A549 (cell line): ENCODE measurements around the gene TEKTIP1. TPM values are rescaled to one million over a fixed set of nuclear protein-coding genes. Genes with fewer than 3 reads are reported as not detected.

Source experiments
- ATAC-seq, 2 experiments: fragments of 200-7000 bp in 1 of 2; fragments of >200 bp in 1 of 2; cut with Nextera tagmentation in 1 of 2; cut with Tn5 transposase in 1 of 2; 3 replicates each; pipeline versions ENCODE4 v1.8.0 to v1.9.1; 2018 to 2020; ENCODE audit warnings: mild to moderate bottlenecking in 1 of 2, moderate library complexity in 1 of 2
- CTCF ChIA-PET: fragments of 300-600 bp; sonication (Branson Sonifier 250); formaldehyde crosslinking; extraction: SDS; loops from one replicate; lab custom pipeline; 2021; ENCODE audit warnings: antibody characterized with exemption, inconsistent platforms; lab: Yijun Ruan, JAX
- POLR2A ChIA-PET: fragments of 350-600 bp; formaldehyde crosslinking; extraction: SDS; loops from one replicate; lab custom pipeline; 2021; ENCODE audit warnings: antibody characterized with exemption, inconsistent platforms; lab: Yijun Ruan, JAX
- DNase-seq, 2 experiments: peaks; one replicate each; pipeline versions ENCODE4 v3.0.0 to v3.0.0-alpha.2; 2011 to 2016; ENCODE audit warnings: low read depth in 1 of 2, low spot score in 1 of 2
- FAIRE-seq: peaks from 2 replicates; lab custom pipeline; 2011; peaks lifted over from hg19 to GRCh38; lab: Jason Lieb, UNC
- H3K27ac ChIP-seq, 2 experiments: fragments of >200 bp; sonication (Bioruptor Twin); formaldehyde crosslinking; 3 replicates each; pipeline ENCODE4 v1.5.1; 2016 to 2017
- H3K4me1 ChIP-seq: fragments of >200 bp; sonication (Bioruptor Twin); formaldehyde crosslinking; 3 replicates; pipeline ENCODE4 v1.6.1; 2016
- H3K4me2 ChIP-seq: fragments of >200 bp; sonication (Bioruptor Twin); formaldehyde crosslinking; 3 replicates; pipeline ENCODE4 v1.6.1; 2016
- H3K4me3 ChIP-seq: fragments of >200 bp; sonication (Bioruptor Twin); formaldehyde crosslinking; 3 replicates; pipeline ENCODE4 v1.5.1; 2016
- H3K9me3 ChIP-seq: fragments of >200 bp; sonication (Bioruptor Twin); formaldehyde crosslinking; 3 replicates; pipeline ENCODE4 v1.6.1; 2016
- CEBPB ChIP-seq, 2 experiments: fragments of >200 bp in 1 of 2; sonication (Bioruptor Twin) in 1 of 2; formaldehyde crosslinking in 1 of 2; IDR thresholded peaks; 2 replicates each; pipeline ENCODE4 v1.6.1; 2012 to 2016
- ELK1 ChIP-seq: fragments of 150-350 bp; IDR thresholded peaks from 2 replicates; pipeline ENCODE4 v1.6.1; 2014; ENCODE audit warnings: low read depth, mild to moderate bottlenecking, low read length
- ESRRA ChIP-seq: fragments of 150-350 bp; IDR thresholded peaks from 2 replicates; pipeline ENCODE4 v1.6.1; 2014; ENCODE audit warnings: mild to moderate bottlenecking, low read length, borderline replicate concordance
- KDM5A ChIP-seq: fragments of 200-600 bp; sonication (generic); IDR thresholded peaks from 2 replicates; pipeline ENCODE4 v1.6.1; 2016; ENCODE audit warnings: antibody characterized with exemption, mild to moderate bottlenecking
- POLR2AphosphoS2 ChIP-seq: conservative IDR thresholded peaks from 2 replicates; pipeline ENCODE4 v1.6.1; 2012; ENCODE audit warnings: low read length, improper control_type of control experiment, inconsistent platforms
- SREBF2 ChIP-seq: fragments of 450-650 bp; IDR thresholded peaks from 2 replicates; pipeline ENCODE4 v1.6.1; 2014; ENCODE audit warnings: mild to moderate bottlenecking, moderate library complexity
- TP53 ChIP-seq: fragments of 250-450 bp; sonication (Bioruptor Pico); IDR thresholded peaks from 2 replicates; pipeline ENCODE4 v1.5.0; 2021; ENCODE audit warnings: mild to moderate bottlenecking, moderate library complexity
- ZFP36 ChIP-seq: fragments of 450-650 bp; IDR thresholded peaks from 2 replicates; pipeline ENCODE4 v1.6.1; 2014; ENCODE audit warnings: borderline replicate concordance; ENCODE audit not compliant: partially characterized antibody
- WGBS: methylation state at CpG from one replicate; pipeline ENCODE4 v1.1.6; 2017; ENCODE audit errors: missing lambda C conversion rate; 5-methylcytosine and 5-hydroxymethylcytosine counted together
- polyA plus RNA-seq, 4 experiments: library from polyadenylated mRNA; depleted of rRNA in 3 of 4; stranded (reverse); fragments of >200 nt; fragmentation: RNase III in 1 of 4; extraction: RNeasy Plus Mini Kit Qiagen cat#74134 plus additional on column Dnase treatment in 1 of 4; gene quantifications; 2 replicates in 3 of 4; 3 replicates in 1 of 4; pipeline ENCODE4 v1.2.3, GENCODE V29; 2011 to 2017
- small RNA-seq, 6 experiments: library from RNA; depleted of rRNA; stranded (forward); fragments of <200 nt; gene quantifications; one replicate each; pipeline ENCODE3, GENCODE V24; 2012
- TF ChIP-seq, protein P1 (sequence below): fragments of >200 bp; sonication (Bioruptor Twin); formaldehyde crosslinking; IDR thresholded peaks from 2 replicates; pipeline ENCODE4 v1.6.1; 2016
- TF ChIP-seq, protein P2 (sequence below): IDR thresholded peaks from 2 replicates; pipeline ENCODE4 v1.6.1; 2012

The TEKTIP1 gene
- polyA plus RNA-seq, 2 of the 4 experiments (the other 2 are of a cell fraction) = not detected

DNA sequence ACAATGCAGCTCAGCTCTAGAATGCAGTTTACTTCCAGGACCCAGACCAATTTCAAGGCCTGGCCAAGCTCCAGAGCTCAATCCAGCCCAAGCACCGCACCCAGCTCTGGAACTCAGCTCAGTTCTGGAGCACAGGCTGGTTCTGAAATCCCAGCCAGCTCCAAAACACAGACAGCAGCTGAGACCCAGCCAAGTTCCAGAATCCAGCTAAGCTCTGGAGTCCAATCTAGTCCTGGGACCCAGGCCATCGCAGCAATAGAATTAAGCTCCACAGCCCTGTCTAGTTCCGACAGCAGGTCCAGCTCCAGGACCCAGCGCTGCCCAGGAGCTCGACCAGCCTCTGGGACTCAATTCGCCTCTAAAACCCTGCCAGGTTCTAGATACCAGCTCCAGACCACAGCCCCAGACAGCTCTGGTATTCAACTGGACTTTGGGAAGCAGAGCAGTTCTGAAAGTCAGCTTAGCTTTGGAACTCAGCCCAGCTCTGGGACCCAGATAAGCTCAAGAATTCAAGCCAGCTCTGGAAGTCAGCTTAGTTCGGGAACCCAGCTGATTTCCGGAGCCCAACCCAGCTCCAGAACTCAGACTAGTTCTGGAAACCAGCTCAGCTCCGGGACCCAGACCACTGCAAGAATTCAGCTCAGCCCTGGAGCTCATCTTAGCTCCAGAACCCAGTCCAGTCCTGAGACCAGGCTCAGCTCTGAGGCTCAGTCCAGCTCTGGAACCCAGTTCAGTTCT lies 53.1 kb downstream of the TEKTIP1 start:
- H3K4me2 ChIP-seq = no peak overlapping the region
- CTCF ChIA-PET = interaction anchor here (0.5 to 1.6 kb wide), 5 partner anchors 8 to 381 kb away, joined by 3 to 6 read pairs (median 4); no protein-coding TSS in a partner anchor
- TF ChIP-seq, protein P1, sequence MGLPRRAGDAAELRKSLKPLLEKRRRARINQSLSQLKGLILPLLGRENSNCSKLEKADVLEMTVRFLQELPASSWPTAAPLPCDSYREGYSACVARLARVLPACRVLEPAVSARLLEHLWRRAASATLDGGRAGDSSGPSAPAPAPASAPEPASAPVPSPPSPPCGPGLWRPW = no peak
- TF ChIP-seq SREBF2 (no peak), ZFP36 (no peak), ELK1 (no peak)
- TF ChIP-seq, all 56 proteins: peak for 0
- DNase-seq (no peak), ATAC-seq (no peak), FAIRE-seq (no peak)
- Histone ChIP-seq H3K4me1 (no peaks in the 10 kb centered on the region), H3K27ac (no peak overlapping the region), H3K4me3 (no peak overlapping the region), H3K9me3 (peaks cover 8% of the 10 kb centered on the region; the same call in 2 of the 3 replicates)
- 0% methylated on average over 1 of the region's 9 CpGs for WGBS
- POLR2A ChIA-PET = no interaction called here

DNA sequence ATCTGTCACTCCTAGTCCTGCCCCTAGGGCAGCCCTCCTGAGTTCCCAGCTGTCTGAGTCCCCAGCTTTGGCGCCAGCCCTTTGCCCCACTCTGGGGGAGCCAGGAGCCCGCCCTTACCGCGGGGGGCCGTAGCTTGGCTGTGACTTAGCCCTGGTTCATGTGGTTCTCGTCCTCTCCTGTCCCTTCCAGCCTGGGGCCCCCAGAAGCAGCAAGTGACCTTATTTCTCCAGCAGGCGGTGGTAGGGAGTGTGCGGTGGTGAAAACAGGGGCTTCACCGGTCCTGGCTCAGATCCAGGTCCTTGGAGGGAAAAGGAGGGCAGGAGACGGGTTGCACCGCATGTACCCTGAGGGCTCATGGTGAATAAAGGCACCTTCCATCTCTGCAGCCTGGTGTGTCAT lies 54.2 kb downstream of the TEKTIP1 start:
- FAIRE-seq = no peak
- TF ChIP-seq, protein P2, sequence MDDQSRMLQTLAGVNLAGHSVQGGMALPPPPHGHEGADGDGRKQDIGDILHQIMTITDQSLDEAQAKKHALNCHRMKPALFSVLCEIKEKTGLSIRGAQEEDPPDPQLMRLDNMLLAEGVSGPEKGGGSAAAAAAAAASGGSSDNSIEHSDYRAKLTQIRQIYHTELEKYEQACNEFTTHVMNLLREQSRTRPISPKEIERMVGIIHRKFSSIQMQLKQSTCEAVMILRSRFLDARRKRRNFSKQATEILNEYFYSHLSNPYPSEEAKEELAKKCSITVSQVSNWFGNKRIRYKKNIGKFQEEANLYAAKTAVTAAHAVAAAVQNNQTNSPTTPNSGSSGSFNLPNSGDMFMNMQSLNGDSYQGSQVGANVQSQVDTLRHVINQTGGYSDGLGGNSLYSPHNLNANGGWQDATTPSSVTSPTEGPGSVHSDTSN = no peak
- TF ChIP-seq TP53 (CRISPR knock-in tag) (no peak), CEBPB (IDR thresholded peaks at IDR 0.05) (no peak), KDM5A (no peak), POLR2AphosphoS2 (no peak), ESRRA (no peak)
- no peak overlapping the region for H3K27ac ChIP-seq
- H3K4me2 ChIP-seq = no peak overlapping the region
- H3K9me3 ChIP-seq = peaks cover 8% of the 10 kb centered on the region; the same call in 2 of the 3 replicates
- no peaks in the 10 kb centered on the region for H3K4me1 ChIP-seq
- ATAC-seq = peak; percentile 32 to 34; a peak in 2 of 6 replicates
- 18% methylated on average over 2 of the region's 11 CpGs for WGBS
- ChIA-PET CTCF (interaction anchor here (1.3 to 1.8 kb wide), 3 partner anchors 9 to 73 kb away, joined by 3 to 6 read pairs (median 4); no protein-coding TSS in a partner anchor), POLR2A (no interaction called here)
- no peak for DNase-seq
- no peak overlapping the region for H3K4me3 ChIP-seq

Small RNA genes within 50 kb of the gene (small RNA-seq; reads per million reads assigned to genes)
- 0 reads per million in 6 experiments for gene AC005786.1
- gene RF00212 = 0 reads per million in 6 experiments

Other genes starting within 250 kb of the TEKTIP1 start
- 2.6 and 4.7 TPM in 2 replicates for gene NFIC, start 172.6 kb upstream of the TEKTIP1 start, polyA plus RNA-seq (2011; rRNA removed)
- gene NFIC, start 172.6 kb upstream of the TEKTIP1 start, polyA plus RNA-seq (2017; fragmentation: RNase III; extraction: RNeasy Plus Mini Kit Qiagen cat#74134 plus additional on column Dnase treatment) = 34.6 to 36.4 TPM (median 34.9 TPM) in 3 replicates
- 1.1 and 1.2 TPM in 2 replicates for gene SMIM24, start 58.6 kb upstream of the TEKTIP1 start, polyA plus RNA-seq (2011; rRNA removed)
- 0.62 to 1.0 TPM (median 0.67 TPM) in 3 replicates for gene SMIM24, start 58.6 kb upstream of the TEKTIP1 start, polyA plus RNA-seq (2017; fragmentation: RNase III; extraction: RNeasy Plus Mini Kit Qiagen cat#74134 plus additional on column Dnase treatment)
- gene SMIM44, start 55.7 kb upstream of the TEKTIP1 start, polyA plus RNA-seq (2011; rRNA removed) = not detected in 2 replicates
- gene SMIM44, start 55.7 kb upstream of the TEKTIP1 start, polyA plus RNA-seq (2017; fragmentation: RNase III; extraction: RNeasy Plus Mini Kit Qiagen cat#74134 plus additional on column Dnase treatment) = not detected in 3 replicates
- gene DOHH, start 38.5 kb upstream of the TEKTIP1 start, polyA plus RNA-seq (2011; rRNA removed) = 3.3 and 4.6 TPM in 2 replicates
- gene DOHH, start 38.5 kb upstream of the TEKTIP1 start, polyA plus RNA-seq (2017; fragmentation: RNase III; extraction: RNeasy Plus Mini Kit Qiagen cat#74134 plus additional on column Dnase treatment) = 12.1 to 14.2 TPM (median 13.3 TPM) in 3 replicates
- gene FZR1, start 32.9 kb upstream of the TEKTIP1 start, polyA plus RNA-seq (2011; rRNA removed) = 13.9 and 14.4 TPM in 2 replicates
- 15.5 to 19.1 TPM (median 18.1 TPM) in 3 replicates for gene FZR1, start 32.9 kb upstream of the TEKTIP1 start, polyA plus RNA-seq (2017; fragmentation: RNase III; extraction: RNeasy Plus Mini Kit Qiagen cat#74134 plus additional on column Dnase treatment)
- 52.5 and 54.9 TPM in 2 replicates for gene MFSD12, start 18.4 kb downstream of the TEKTIP1 start, polyA plus RNA-seq (2011; rRNA removed)
- gene MFSD12, start 18.4 kb downstream of the TEKTIP1 start, polyA plus RNA-seq (2017; fragmentation: RNase III; extraction: RNeasy Plus Mini Kit Qiagen cat#74134 plus additional on column Dnase treatment) = 101 to 115 TPM (median 109 TPM) in 3 replicates
- 19.6 and 24.2 TPM in 2 replicates for gene HMG20B, start 33.8 kb downstream of the TEKTIP1 start, polyA plus RNA-seq (2011; rRNA removed)
- gene HMG20B, start 33.8 kb downstream of the TEKTIP1 start, polyA plus RNA-seq (2017; fragmentation: RNase III; extraction: RNeasy Plus Mini Kit Qiagen cat#74134 plus additional on column Dnase treatment) = 40.0 to 47.1 TPM (median 46.6 TPM) in 3 replicates
- 0.05 and 0.20 TPM in 2 replicates for gene GIPC3, start 46.3 kb downstream of the TEKTIP1 start, polyA plus RNA-seq (2011; rRNA removed)
- gene GIPC3, start 46.3 kb downstream of the TEKTIP1 start, polyA plus RNA-seq (2017; fragmentation: RNase III; extraction: RNeasy Plus Mini Kit Qiagen cat#74134 plus additional on column Dnase treatment) = 0.07 to 0.15 TPM (median 0.12 TPM) in 3 replicates
- 0.13 and 0.26 TPM in 2 replicates for gene TBXA2R, start 67.7 kb downstream of the TEKTIP1 start, polyA plus RNA-seq (2011; rRNA removed)
- gene TBXA2R, start 67.7 kb downstream of the TEKTIP1 start, polyA plus RNA-seq (2017; fragmentation: RNase III; extraction: RNeasy Plus Mini Kit Qiagen cat#74134 plus additional on column Dnase treatment) = 0.49 to 0.62 TPM (median 0.49 TPM) in 3 replicates
- gene CACTIN, start 87.6 kb downstream of the TEKTIP1 start, polyA plus RNA-seq (2011; rRNA removed) = 6.4 and 8.3 TPM in 2 replicates
- gene CACTIN, start 87.6 kb downstream of the TEKTIP1 start, polyA plus RNA-seq (2017; fragmentation: RNase III; extraction: RNeasy Plus Mini Kit Qiagen cat#74134 plus additional on column Dnase treatment) = 14.6 to 15.3 TPM (median 14.9 TPM) in 3 replicates
- gene PIP5K1C, start 161.3 kb downstream of the TEKTIP1 start, polyA plus RNA-seq (2011; rRNA removed) = 2.6 and 3.5 TPM in 2 replicates
- gene PIP5K1C, start 161.3 kb downstream of the TEKTIP1 start, polyA plus RNA-seq (2017; fragmentation: RNase III; extraction: RNeasy Plus Mini Kit Qiagen cat#74134 plus additional on column Dnase treatment) = 8.1 to 9.5 TPM (median 9.3 TPM) in 3 replicates
- gene TJP3, start 169.2 kb downstream of the TEKTIP1 start, polyA plus RNA-seq (2011; rRNA removed) = 2.3 and 4.0 TPM in 2 replicates
- gene TJP3, start 169.2 kb downstream of the TEKTIP1 start, polyA plus RNA-seq (2017; fragmentation: RNase III; extraction: RNeasy Plus Mini Kit Qiagen cat#74134 plus additional on column Dnase treatment) = 1.4 to 1.8 TPM (median 1.5 TPM) in 3 replicates
- 5.5 and 6.9 TPM in 2 replicates for gene APBA3, start 222.5 kb downstream of the TEKTIP1 start, polyA plus RNA-seq (2011; rRNA removed)
- gene APBA3, start 222.5 kb downstream of the TEKTIP1 start, polyA plus RNA-seq (2017; fragmentation: RNase III; extraction: RNeasy Plus Mini Kit Qiagen cat#74134 plus additional on column Dnase treatment) = 8.7 to 10.0 TPM (median 9.8 TPM) in 3 replicates
- 27.1 and 30.8 TPM in 2 replicates for gene MRPL54, start 223.5 kb downstream of the TEKTIP1 start, polyA plus RNA-seq (2011; rRNA removed)
- gene MRPL54, start 223.5 kb downstream of the TEKTIP1 start, polyA plus RNA-seq (2017; fragmentation: RNase III; extraction: RNeasy Plus Mini Kit Qiagen cat#74134 plus additional on column Dnase treatment) = 45.3 to 48.9 TPM (median 47.5 TPM) in 3 replicates
- gene RAX2, start 233.1 kb downstream of the TEKTIP1 start, polyA plus RNA-seq (2011; rRNA removed) = not detected in 2 replicates
- gene RAX2, start 233.1 kb downstream of the TEKTIP1 start, polyA plus RNA-seq (2017; fragmentation: RNase III; extraction: RNeasy Plus Mini Kit Qiagen cat#74134 plus additional on column Dnase treatment) = not detected in 3 replicates
- 0.12 and 0.13 TPM in 2 replicates for gene MATK, start 247.2 kb downstream of the TEKTIP1 start, polyA plus RNA-seq (2011; rRNA removed)
- 0.25 to 0.45 TPM (median 0.32 TPM) in 3 replicates for gene MATK, start 247.2 kb downstream of the TEKTIP1 start, polyA plus RNA-seq (2017; fragmentation: RNase III; extraction: RNeasy Plus Mini Kit Qiagen cat#74134 plus additional on column Dnase treatment)